Pulmonary artery endothelial cell (primary cell): ENCODE results near the gene ALDOB. TPM values are rescaled to one million over a fixed set of nuclear protein-coding genes. Genes with fewer than 3 reads are reported as not detected.

Experiments used
- DNase-seq: peaks from one replicate; pipeline ENCODE4 v3.0.0-alpha.2; 2011; ENCODE audit warnings: low read depth, low spot score
- total RNA-seq: library from RNA; depleted of rRNA; stranded (reverse); fragments of >200 nt; gene quantifications from 2 replicates; pipeline ENCODE4 v1.2.3, GENCODE V29; 2014

ALDOB gene
- total RNA-seq, 1 donor from 2014 or later = not detected

DNA sequence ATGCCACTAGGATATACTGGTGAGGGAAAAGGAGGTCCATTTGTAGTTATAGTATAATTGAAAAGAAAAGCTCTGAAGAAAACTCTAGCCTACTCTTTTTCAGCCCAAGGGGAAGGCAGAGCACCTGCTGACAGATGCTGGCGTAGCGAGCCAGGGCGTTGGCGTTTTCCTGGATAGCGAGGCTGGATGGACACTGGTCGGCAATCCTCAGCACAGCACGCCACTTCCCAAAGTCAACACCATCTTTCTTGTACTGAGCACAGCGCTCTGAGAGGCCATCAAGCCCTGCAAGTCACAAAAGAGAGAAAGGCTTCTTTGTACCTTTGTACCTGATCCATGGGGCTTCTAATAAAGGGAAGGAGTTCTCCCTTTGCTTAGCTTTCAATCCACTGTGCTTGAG is 8.2 kb downstream of the ALDOB start:
- DNase-seq = no peak

DNA sequence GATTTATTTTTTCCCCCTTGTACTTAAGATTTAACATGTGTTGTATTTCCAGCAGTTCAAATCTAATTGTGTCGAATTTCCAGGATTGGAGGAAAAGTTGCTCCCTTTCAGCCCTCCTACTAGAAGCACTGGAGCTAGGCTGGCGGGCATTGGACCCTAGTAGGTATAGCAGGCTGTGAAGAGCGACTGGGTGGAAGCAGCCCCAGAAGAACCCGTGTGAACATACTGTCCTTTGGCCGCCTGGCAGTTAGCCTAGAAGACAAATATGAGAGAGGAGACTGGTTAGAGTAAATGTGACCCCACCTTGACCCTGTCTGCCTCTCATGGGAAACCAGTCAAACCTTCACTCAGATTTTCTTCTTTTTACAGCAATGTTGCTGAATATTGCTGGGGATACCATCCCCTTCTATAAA is 13.9 kb downstream of the ALDOB start:
- DNase-seq = no peak

DNA sequence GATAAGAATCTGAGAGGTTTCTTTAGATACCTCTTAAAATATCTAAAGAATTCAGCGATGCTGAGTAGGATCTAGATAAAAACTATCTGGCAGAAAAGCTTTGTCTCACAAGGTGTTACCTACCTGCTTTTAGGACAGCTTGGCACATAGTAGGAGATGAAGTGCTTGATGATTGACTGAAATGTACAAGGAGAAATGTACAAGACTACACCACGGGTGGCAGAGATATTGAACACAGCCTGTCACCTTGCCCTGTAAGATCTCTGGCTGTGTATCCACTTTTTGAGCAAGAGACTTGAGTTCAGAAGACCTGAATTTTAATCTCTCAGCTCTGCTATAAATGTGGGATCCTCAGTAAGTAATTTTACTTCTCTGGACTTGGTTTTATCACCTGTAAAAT is 15.7 kb downstream of the ALDOB start:
- DNase-seq = no peak

DNA sequence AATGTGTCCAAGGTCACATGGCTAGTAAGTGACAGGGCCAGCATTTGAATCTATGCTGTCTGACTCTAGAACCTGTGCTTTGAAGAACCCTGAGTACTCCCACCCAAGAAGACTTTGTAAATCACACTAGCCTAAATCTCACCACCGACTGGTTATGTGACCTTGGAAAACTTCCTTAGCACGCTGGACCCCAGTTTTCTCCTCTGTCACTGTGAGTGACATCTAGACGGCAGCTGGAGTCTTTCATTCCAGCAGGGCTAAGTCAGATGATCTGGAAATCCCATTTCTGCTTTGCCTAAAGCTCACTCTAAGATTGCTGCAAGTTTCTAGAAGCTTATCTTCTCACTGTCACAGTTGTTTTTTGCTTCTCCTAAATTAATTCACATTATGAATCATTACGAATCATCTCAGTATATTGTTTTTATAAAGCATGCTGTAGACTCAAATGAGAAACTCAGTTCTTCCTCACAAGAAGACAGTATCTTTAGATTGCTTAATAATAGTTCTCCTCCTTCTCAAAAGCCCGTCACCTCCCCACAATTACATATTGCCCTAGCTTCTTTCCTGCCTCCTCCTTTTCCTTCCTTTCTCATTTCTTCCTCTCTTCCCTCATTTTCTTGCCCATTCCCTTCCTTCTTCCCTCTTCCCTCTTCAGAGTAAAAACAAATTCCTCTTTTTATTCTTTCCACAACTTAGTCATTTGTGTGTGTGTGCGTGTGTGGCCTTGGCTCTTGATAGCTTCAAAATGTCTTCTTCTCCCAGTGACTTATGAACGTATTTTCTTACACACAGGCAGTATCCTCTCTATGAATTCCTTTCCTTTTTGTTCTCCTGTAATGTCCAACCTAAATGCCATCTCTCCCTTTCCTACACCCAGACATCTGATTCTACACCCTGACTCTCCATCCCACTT is 16.8 kb downstream of the ALDOB start:
- DNase-seq = no peak

DNA sequence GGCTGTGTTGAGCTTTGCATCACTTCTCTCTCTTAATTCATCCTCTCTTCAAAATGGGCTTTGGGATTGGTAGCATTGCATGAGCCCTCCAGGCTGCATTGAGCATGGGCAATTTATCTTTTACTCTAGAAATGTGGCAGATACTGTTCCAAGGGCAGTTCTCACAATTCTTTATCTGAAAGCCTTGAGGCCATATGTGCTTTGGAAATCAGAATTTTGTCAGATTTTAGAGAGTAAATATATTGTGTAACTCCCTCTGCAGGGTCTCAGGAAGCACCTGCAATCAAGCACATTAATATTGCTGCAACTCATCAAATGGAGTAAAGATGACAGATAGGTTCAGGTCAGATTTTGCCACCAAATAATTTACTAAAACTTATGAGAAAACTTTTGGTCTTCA is 17.6 kb downstream of the ALDOB start:
- no peak for DNase-seq

DNA sequence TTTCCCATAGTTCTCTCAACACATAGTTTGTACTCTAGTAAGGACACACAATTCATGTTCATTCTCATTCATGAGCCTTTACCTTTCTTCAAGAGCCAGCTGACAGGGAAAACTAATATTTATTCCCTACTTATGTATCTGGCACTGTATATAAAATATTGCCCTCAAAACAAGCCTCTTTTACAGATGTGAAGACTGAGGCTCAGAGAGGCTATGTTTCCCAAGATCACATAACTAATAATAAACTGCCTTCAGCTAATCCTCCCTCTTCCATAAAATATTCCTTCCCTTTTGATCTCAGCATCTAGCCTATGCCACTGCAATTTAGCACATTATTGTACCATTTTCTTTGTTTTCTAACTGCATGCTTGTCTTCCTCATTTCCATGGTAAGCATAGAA is 18.2 kb downstream of the ALDOB start:
- DNase-seq = no peak

DNA sequence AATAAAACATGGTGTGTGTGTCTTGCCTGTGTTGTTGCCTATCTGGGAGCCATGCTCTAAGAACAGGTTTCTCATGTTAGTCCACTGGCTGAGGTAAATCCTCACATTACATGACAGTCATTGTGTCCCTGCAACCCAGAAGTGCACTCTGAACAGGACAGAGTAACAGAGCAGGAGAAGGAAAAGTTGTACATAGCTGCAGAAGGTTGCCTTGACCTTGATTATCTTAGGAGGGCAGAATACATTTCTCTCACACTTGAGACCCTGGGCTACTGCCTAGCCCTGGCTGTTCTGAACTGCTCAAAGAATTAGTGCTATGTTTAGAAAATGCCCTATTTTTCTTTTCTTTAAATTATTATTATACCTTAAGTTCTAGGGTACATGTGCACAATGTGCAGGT is 20.0 kb downstream of the ALDOB start:
- no peak for DNase-seq

DNA sequence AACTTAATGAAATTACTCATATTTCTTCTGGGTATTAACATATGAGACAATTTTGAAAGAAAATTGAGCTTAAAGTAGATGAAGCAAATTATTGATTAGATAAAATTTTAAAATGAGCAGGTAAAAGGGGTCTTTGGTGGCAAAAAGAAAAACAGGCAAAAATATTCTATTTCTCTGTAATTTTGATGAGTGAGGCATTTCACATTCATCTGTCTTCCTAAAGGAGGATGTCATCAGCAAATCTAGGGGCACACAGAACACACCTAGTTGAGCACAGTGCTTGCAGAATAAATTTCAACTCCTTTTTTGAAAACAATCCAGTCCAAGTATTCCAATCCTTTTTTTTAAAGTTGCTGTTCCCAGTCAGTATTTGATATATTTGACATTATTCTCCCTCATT is 20.7 kb downstream of the ALDOB start:
- DNase-seq = no peak

DNA sequence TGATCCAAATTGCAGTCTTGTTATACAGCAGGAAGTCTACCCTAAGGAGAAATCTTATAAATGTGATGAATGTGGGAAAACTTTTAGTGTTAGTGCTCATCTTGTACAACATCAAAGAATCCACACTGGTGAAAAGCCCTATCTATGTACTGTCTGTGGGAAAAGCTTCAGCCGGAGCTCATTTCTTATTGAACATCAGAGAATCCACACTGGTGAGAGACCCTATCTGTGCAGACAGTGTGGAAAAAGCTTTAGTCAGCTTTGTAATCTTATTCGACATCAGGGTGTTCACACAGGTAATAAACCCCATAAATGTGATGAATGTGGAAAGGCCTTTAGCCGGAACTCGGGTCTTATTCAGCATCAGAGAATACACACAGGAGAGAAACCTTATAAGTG is 26.5 kb downstream of the ALDOB start:
- no peak for DNase-seq

DNA sequence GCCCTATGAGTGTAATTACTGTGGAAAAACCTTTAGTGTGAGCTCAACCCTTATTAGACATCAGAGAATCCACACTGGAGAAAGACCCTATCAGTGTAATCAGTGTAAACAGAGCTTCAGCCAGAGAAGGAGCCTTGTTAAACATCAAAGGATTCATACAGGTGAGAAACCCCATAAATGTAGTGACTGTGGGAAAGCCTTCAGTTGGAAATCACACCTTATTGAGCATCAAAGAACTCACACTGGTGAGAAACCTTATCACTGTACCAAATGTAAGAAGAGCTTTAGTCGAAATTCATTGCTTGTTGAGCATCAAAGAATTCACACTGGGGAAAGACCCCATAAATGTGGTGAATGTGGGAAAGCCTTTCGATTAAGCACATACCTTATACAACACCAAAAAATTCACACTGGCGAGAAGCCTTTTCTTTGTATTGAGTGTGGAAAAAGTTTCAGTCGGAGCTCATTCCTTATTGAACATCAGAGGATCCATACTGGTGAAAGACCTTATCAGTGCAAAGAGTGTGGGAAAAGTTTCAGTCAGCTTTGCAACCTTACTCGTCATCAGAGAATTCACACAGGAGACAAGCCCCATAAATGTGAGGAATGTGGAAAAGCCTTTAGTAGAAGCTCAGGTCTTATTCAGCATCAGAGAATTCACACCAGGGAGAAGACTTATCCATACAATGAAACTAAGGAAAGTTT is 27.0 kb downstream of the ALDOB start:
- no peak for DNase-seq

DNA sequence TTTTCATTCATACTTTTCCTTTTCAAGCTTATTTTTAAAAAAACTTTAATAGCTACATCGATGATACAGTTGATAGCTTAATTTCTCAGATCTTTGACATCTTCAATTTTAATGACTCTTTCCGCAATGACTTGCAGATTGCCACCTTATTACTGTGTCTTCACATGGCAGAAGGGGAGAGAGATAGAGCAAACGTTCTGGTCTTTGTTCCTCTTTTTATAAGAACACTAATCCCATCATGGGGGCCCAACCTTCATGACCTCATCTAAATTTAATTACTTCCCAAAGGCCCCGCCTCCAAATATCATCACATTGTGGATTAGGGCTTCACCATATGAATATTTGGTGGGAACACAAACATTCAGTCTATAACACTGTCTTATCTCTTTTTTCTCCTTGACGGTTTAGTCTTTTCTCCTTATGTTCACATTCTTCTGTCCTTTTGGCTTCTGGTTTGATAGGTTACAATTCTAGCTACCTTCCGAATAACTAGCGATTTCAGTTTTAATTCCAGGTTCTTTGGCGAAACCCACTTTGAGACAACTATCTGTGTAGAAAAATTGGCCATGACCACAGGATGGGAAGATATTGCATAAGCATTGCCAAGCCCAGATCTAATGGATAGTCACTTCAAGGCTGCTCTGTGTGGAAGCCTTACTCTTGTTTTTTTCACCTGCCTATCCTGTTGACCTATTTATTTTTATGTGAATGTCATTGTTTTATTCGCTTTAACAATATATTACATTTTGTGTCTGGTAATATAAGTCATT is 31.9 kb downstream of the ALDOB start:
- no peak for DNase-seq

DNA sequence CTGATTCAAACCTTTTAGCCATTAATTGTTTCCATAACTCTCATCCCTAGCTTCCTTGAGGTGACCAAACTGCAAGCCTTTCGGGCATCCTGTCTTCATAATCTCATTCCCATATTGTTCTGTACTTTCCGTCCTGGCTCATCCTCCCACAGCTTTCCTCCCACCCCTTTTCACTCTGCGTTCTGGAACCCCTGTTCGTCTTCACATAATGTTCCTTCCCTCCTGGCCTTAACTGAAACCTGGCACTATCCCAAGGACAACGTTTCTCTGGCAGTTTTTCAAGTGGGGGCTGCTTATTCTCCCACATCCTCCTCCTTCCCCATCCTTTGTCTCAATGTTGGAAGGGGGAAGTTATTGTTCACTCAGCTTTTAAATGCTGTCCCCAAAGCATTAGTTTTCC is 35.5 kb downstream of the ALDOB start:
- DNase-seq = peak; percentile 49

DNA sequence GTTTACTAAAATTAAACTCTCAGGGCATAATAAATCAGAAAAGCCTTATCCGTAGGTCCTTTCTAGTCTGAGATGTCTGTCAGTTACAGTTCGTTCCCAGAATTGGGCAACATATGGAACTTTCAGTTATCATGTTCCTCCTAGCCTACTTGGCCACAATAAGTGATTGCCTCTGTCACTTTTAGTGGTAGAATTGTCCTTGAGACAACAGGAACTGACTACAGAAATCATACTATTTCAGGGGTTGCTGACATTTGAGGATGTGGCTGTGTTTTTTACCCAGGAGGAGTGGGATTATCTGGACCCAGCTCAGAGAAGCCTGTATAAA is 36.0 kb downstream of the ALDOB start:
- DNase-seq = no peak

DNA sequence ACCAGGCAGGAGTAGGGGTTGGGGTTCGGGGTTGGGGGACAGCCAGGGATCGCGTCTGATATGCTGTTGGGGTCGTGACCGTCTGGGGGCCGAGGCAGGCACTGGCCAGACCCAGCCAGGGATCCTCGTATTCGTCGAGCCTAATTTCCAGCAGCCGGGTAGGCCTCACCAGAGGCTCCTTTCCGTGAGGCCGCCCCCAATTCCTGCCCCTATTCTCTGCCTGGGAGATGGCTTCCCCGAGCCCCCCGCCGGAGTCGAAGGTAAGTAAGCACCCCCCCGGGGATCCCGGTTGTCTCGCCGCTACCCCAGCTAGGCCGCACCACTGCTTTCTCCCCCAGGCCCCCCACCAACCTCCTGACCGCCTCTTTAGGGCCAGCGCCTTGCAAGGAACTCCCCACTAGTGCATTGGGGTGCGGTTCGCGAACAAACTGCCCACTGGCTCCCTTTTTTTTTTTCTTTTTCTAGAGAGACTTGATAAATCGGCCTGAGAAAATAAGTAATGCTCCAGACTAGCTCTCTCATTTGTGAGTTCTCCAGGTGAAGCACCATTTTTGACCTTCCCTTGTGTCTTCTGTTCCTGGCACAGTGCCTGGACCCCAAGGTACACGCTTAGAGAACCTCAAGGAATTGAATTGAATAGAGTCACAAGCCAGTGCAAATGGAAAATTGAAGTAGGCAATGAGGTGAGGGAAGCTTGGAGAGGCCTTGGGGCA is 36.5 kb downstream of the ALDOB start:
- no peak for DNase-seq

DNA sequence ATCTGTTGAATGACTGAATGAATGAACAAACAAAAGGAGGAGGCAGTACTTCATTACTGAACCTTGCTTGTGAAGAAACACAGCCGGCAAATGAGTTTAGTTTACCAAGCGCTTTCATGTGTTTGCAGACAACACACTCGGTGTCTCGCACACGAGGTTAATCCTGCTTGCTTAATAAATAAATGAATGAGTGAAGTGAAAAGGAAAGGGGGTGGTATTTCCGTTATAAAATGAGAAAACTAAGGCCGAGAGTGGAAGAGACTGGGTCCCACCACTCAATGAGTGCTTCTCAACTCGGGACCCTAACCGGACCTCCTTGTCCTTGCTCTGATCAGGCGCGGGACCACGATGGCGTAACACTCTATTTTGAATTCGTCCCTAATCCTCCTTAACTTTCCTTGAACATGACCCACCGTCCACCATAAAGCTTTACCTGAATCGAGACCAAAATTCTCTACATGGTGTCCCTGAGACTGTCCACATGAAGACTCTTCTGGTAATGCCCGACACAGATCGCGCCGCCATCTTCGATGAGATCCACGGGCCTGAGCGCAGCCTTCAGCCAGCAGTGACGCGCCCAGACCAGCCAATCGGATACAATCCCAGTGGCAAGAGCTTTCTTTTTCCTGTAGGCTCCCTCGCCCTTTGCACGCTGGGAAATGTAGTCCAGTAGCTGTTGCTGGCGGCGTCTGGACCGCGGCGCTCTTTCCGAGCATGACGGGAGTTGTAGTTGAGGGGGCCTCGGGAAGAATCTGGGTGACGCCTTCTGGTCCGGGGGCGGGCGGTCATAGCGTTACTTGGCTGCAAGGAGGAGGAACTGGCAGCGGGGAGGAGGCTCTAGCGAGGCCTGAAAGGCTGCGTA is 37.3 kb downstream of the ALDOB start, which contains the start of the genes MRPL50 and ZNF189:
MRPL50 (minus strand) TSS at position 551 of the 862 bp plus-strand sequence; CDS start at position 525, 26 bp downstream.
ZNF189 (plus strand) TSS at position 784 of the 862 bp plus-strand sequence. CDS start 306 bp downstream, outside the sequence.
- peak; percentile 97 for DNase-seq

DNA sequence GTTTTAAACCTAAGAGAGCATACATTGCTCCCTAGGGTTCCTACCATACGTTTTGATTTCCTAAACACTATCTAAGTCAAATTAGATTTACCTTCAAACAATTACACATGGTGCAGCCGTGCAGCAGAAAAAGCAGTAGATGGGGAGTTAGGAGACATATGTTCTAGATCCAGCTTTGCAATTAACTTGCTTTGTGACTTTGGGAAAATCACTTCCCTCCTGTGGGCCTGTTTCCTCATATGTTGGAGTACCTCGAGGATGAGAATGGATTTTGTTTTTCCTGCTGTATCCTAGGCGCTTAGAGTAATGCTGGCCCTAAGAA is 37.9 kb downstream of the ALDOB start:
- no peak for DNase-seq

DNA sequence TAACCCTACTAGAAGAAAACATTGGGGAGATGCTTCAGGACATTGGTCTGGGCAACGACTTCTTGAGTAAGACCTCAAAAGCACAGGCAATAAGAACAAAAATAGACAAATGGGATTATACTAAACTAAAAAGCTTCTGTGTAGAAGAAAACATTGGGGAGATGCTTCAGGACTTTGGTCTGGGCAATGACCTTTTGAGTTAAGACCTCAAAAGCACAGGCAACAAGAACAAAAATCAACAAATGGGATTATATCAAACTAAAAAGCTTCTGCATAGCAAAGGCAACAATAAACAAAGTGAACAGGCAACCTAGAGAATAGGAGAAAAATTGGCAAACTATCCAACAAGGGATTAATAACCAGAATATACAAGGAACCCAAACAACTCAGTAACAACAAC is 40.9 kb downstream of the ALDOB start:
- no peak for DNase-seq

DNA sequence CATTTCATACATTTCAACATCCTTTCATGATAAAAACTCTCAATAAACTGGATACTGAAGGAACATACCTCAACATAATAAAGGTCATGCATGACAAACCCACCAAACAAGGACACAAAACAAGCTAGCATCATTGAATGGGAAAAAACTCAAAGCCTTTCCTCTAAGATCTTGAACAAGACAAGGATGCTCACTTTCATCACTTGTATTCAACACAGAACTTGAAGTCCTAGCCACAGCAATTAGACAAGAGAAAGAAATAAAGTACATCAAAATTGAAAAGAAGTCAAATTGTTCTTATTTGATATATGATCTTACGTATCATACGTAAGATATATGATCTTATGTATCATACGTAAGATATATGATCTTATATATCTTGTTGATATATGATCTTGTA is 42.4 kb downstream of the ALDOB start:
- no peak for DNase-seq

DNA sequence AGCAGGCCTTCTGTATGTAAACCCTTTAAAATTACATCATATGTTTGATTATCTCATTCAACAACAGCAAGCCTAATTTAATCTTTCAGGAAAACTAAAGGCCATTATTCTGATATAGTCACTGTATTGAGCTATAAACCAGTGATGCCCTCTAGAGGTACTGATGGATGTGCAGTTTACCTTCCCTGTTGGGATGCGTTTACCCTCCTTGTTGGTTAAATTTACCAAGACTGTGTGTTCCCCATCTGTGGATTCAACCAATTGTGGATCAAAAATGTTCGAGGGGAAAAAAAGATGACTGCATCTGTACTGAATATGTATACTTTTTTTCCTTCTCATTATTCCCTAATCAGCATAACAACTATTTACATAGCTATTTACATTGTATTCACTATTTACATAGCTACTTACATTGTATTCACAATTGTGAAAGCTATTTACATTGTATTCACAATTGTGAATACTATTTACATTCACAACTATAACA is 47.0 kb downstream of the ALDOB start:
- DNase-seq = no peak

DNA sequence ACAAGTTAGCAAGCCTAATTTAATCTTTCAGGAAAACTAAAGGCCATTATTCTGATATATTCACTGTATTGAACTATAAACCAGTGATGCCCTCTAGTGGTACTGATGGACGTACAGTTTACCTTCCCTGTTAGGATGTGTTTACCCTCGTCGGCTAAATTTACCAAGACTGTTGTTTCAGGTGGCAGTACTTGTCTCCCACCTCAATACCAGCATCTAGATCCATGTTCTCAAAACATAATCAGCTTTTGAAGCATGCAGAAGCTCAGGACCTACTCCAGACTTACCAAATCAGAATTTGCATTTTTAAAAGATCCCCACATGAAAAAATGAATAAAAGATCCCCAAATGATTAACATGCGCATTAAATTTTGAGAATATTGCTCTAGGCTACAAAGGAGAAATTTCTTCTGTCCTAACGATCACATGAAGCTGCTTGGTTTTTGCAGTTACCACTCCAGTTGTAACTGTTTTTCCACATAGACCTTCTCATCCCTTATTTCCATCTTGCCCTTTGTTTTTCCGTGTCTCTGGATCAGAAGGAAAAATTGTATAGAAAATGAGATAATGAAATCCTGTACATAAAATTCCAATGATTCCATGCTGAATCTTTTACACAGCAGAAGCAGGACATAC is 47.6 kb downstream of the ALDOB start:
- no peak for DNase-seq
